C4-2B (cell line): ENCODE results near the gene SPTLC2.

Experiments
- H3K27ac ChIP-seq: fragments of 450-650 bp; 2 replicates; pipeline ENCODE4 v1.5.1; 2017
- CTCF ChIP-seq: fragments of 450-650 bp; conservative IDR thresholded peaks from 2 replicates; pipeline ENCODE4 v1.5.1; 2017; ENCODE audit warnings: mild to moderate bottlenecking
- ZFX ChIP-seq: fragments of 450-650 bp; IDR thresholded peaks from 2 replicates; pipeline ENCODE4 v1.6.1; 2017

The SPTLC2 gene

GRCh38 chr14:77474479-77475177, 141.8 kb downstream of the SPTLC2 start:
- H3K27ac ChIP-seq = no peak overlapping the region
- TF ChIP-seq CTCF = no peak
- TF ChIP-seq ZFX = no peak

- no peak for TF ChIP-seq ZFX
- TF ChIP-seq CTCF = no peak
- H3K27ac ChIP-seq = no peak overlapping the region
Measured at GRCh38 chr14:77473921-77474320, 142.5 kb downstream of the SPTLC2 start.

- H3K27ac ChIP-seq = no peak overlapping the region
- TF ChIP-seq CTCF (no peak), ZFX (no peak)
Measured at GRCh38 chr14:77470224-77470870, 146.1 kb downstream of the SPTLC2 start.

- no peak for TF ChIP-seq ZFX
- no peak for TF ChIP-seq CTCF
- no peak overlapping the region for H3K27ac ChIP-seq
Measured at GRCh38 chr14:77469539-77469938, 146.9 kb downstream of the SPTLC2 start.

GRCh38 chr14:77469067-77469505, 147.4 kb downstream of the SPTLC2 start:
- no peak overlapping the region for H3K27ac ChIP-seq
- TF ChIP-seq CTCF (no peak), ZFX (no peak)

- TF ChIP-seq ZFX (no peak), CTCF (no peak)
- no peak overlapping the region for H3K27ac ChIP-seq
Measured at GRCh38 chr14:77467801-77468200, 148.6 kb downstream of the SPTLC2 start.

- H3K27ac ChIP-seq = peak overlapping the region; percentile 92
- TF ChIP-seq ZFX (no peak), CTCF (peak; percentile 85)
Measured at GRCh38 chr14:77459072-77459723, 157.2 kb downstream of the SPTLC2 start.
